ENCODE measurements around the gene CHPF.

GRCh38 chr2:219520079-219520478, 23.5 kb downstream of the CHPF start:
- TF ChIP-seq POLR2AphosphoS5 (IDR thresholded peaks at IDR 0.05; ENCODE audit: low read depth, low read length) = no peak
- TF ChIP-seq, protein P1, sequence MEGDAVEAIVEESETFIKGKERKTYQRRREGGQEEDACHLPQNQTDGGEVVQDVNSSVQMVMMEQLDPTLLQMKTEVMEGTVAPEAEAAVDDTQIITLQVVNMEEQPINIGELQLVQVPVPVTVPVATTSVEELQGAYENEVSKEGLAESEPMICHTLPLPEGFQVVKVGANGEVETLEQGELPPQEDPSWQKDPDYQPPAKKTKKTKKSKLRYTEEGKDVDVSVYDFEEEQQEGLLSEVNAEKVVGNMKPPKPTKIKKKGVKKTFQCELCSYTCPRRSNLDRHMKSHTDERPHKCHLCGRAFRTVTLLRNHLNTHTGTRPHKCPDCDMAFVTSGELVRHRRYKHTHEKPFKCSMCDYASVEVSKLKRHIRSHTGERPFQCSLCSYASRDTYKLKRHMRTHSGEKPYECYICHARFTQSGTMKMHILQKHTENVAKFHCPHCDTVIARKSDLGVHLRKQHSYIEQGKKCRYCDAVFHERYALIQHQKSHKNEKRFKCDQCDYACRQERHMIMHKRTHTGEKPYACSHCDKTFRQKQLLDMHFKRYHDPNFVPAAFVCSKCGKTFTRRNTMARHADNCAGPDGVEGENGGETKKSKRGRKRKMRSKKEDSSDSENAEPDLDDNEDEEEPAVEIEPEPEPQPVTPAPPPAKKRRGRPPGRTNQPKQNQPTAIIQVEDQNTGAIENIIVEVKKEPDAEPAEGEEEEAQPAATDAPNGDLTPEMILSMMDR (IDR thresholded peaks at IDR 0.05) = no peak
- TF ChIP-seq SIN3A (IDR thresholded peaks at IDR 0.05; ENCODE audit: borderline replicate concordance, insufficient read depth, low read depth, low read length) = no peak
- no peak for TF ChIP-seq REST (IDR thresholded peaks at IDR 0.05; ENCODE audit: insufficient read depth in 1 of 2, low read depth in 2 of 2, low read length in 1 of 2)
- TF ChIP-seq TCF7L2 (IDR thresholded peaks at IDR 0.05; ENCODE audit: low read depth, low read length) = no peak

Measured in Panc1 (cell line).